ENCODE results near the gene ABCC8.

ABCC8 gene

DNA sequence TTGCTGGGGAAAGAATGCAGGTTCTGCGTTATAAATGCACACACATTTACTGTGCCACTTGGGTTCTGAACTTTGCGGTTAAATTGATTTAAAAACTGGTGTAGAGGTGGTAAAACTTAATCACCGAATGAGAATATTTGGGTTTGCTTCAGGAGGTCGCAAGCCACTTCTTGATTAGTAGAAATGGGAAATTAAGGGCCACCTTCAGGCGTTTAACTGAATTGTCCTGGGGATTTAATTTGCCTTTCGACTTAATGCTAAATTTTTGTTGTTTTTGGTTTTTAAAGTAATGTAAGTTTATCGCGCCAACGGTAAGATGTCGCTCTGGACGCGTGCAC lies 125.5 kb downstream of the ABCC8 start:
- no peak for DNase-seq (ENCODE audit: low spot score)

DNA sequence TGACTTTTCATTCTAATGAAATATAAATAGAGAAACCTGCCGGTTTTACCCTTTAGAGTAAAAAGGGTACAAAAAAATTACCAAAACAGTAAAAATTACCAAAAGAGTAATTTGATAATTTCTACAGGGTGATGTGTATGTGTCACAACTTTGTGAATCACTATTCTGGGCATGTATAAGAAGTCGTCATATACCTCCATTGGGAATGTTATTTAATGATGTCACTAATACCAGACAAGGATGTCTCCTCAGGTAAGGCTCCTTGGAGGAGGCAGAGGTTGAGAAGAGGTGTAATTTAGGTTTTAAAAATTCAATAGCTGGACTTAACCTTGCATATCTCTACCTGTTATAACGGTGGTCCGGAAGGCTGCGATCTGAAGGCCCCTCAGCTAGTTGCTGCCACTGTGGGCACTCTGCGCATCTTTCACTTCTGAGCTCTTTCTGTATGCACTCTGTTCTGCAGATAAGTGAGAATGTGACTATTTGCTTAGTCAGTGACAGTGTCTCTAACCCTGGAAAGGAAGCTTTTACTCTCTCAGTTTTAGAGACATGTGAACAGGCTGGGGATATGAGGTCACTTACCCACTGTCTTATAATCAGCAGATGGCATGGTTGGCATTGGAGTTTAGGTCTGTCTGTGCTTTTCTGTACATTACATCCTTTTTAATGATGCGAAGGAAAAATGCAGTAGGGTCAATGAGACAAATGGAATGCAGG lies 126.0 kb downstream of the ABCC8 start:
- DNase-seq (ENCODE audit: low spot score) = no peak

DNA sequence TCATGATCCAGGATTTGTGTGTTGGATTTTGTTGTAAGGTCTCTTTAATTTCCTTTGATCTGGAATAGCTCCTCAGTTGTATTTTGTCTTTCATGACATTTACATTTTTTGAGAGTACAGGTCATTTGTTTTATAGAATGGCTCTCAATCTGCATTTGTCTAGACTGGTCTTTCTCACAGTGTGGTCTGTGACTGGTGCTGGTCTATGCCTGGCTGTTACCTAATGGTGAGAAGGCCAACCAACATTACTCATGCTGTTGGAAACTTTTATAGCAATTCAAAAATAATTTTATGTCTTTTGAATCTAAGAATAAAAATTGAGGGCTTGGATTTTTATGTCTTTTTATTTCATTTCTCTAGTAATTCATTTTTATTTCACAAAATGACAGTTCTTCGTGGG lies 129.0 kb downstream of the ABCC8 start:
- DNase-seq (ENCODE audit: low spot score) = no peak

DNA sequence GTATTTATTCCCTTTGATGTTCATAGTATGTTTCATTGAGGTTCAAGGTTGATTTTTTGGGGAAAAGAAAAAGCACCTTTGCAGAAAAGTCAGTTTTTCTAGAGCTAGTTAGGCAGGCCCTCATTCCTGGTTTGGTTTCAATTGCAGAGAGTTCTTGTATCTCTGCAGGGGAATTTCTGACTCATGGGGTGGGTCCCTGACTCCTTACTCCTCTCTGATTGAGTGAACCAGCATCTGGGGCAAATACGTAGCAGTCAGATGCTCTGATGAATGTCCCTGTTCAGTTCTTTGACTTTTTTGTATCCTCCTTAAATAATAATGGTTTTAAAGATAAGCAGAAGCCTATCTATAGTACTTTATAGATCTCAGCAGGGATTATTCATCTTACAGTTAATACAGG lies 132.7 kb downstream of the ABCC8 start:
- no peak for DNase-seq (ENCODE audit: low spot score)

DNA sequence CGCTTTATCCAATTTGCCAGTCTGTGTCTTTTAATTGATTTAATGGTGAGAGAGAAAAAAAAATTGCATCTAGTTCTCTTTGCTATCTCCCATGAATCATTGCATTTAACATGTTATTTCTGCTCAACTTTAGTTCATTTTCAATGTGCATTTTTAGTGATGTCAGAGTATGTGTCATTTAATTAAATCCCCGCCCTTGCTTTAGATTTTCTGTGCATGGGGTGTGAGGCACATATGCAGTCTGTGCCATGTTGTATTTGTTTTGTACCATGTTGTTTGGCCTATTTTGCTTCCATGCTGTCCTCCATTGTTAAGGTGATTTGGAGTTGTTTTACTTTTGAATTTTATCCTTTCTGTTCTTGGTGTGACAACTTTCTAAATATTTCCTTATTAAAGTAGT lies 133.4 kb downstream of the ABCC8 start:
- DNase-seq (ENCODE audit: low spot score) = no peak

All from HuH-7.5 (cell line).